Right kidney (tissue), 9 donors: ENCODE results near the gene PSME1.
A peak's percentile ranks its signal among the peaks of the same experiment; 100 is the strongest.

ENCODE experiments used
- DNase-seq: peaks from one replicate; pipeline ENCODE4 v3.0.0-alpha.2; 2016
- long read RNA-seq, 8 donors: transcript quantifications; one replicate each; lab custom pipeline, GENCODE V29; 2026

Gene PSME1
- long read RNA-seq, donor 1, transcript PSME1-201 (11 exons, 1,006 nt) = major isoform, 67 of 156 reads
- long read RNA-seq, donor 1, partial matches to known transcripts = 85 of 156 reads
- long read RNA-seq, donor 1, other reads (novel, unspliced or antisense) = 0 of 156 reads
- long read RNA-seq, donor 2, transcript PSME1-201 (11 exons, 1,006 nt) = major isoform, 50 of 95 reads
- long read RNA-seq, donor 2, partial matches to known transcripts = 43 of 95 reads
- long read RNA-seq, donor 2, other reads (novel, unspliced or antisense) = 0 of 95 reads
- long read RNA-seq, donor 3, transcript PSME1-201 (11 exons, 1,006 nt) = major isoform, 41 of 76 reads
- long read RNA-seq, donor 3, partial matches to known transcripts = 30 of 76 reads
- long read RNA-seq, donor 3, other reads (novel, unspliced or antisense) = 0 of 76 reads
- long read RNA-seq, donor 4, transcript PSME1-201 (11 exons, 1,006 nt) = major isoform, 57 of 121 reads
- long read RNA-seq, donor 4, partial matches to known transcripts = 63 of 121 reads
- long read RNA-seq, donor 4, other reads (novel, unspliced or antisense) = 0 of 121 reads
- long read RNA-seq, donor 5, transcript PSME1-201 (11 exons, 1,006 nt) = major isoform, 94 of 111 reads
- long read RNA-seq, donor 5, partial matches to known transcripts = 14 of 111 reads
- long read RNA-seq, donor 5, other reads (novel, unspliced or antisense) = 0 of 111 reads
- long read RNA-seq, donor 6, transcript PSME1-201 (11 exons, 1,006 nt) = major isoform, 58 of 132 reads
- long read RNA-seq, donor 6, partial matches to known transcripts = 71 of 132 reads
- long read RNA-seq, donor 6, other reads (novel, unspliced or antisense) = 0 of 132 reads
- long read RNA-seq, donor 7 = 0 reads
- long read RNA-seq, donor 8, transcript PSME1-201 (11 exons, 1,006 nt) = major isoform, 74 of 113 reads
- long read RNA-seq, donor 8, partial matches to known transcripts = 36 of 113 reads
- long read RNA-seq, donor 8, other reads (novel, unspliced or antisense) = 0 of 113 reads

DNA sequence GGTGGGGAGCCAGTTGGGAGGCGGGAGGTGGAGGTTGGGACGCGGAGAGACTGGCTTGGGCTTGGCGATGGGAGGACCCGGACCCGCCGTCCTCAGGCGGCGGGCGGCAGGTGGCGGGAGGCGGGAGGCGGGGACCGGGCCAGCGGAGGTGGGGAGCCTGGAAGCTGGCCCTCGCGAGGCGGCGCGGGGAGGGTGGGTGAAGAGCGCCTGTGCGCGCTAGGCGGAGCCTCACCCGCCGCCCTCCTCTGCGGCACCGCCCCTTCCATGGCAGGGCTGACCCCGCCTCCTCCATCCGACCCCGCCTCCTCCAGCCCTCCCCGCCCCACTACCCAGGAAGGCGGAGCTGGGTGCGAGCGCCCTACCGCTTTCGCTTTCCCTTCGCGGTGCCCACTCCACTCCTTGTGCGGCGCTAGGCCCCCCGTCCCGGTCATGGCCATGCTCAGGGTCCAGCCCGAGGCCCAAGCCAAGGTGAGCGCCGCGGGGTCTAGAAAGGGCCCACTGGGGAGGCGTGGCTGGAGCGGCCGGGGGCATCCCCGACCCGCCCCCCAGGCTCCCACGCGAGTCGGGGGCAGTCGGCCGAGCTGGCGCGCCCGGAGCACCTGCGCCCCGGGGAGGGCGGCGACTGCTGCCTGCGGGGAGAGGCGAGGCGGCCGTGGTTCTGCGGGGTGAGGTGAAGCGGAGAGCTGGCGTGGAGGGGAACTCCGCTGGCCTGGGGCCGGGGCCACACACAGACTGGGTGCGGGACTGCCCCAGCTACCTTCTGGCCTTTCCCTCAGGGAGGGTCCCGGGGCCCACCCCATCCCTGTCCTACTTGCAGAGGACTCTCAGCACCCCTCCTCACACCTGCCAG, at the start of gene PSME1:
PSME1 (plus strand) TSS at position 361 of the 850 bp plus-strand sequence; CDS start at position 430, 69 bp downstream.
- peak; percentile 80 for DNase-seq

DNA sequence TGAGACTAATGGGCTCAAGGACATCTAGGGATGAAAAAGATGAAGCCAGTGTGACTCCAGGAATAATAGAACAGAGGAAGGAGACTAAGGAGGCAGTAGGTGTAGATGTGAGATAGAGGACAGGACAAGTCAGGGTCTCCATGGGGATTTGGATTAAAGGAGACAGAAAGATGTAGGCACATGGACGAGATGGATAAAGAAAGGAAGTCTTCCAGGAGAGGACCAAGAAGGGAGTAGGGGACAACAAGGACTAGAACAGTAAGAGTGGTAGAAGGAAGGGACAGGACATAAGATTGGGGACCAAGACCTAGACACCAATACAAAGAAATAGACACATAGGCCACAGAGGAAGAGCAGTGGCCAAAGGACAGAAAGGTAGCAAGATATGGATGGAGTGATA, 49.0 kb upstream of the PSME1 start:
- no peak for DNase-seq

DNA sequence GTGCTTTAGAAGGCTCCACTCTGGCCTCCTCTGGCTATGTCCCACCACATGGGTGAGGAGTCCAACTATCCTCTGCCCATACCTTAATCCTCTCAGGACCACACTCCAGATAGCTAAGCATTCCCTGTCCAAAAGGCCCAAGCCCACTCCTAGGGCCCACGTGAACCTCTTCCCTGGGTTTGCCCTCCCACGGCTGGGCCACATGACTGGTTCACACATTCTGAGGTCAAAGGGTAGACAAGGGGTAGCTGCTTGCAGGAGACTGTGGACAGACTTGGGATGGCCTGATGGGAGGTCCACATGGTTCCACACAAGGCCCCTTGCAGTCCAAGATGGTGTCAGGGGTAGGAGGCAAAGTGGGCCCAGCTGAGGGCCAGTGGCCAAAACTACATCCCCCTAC, 47.9 kb upstream of the PSME1 start:
- no peak for DNase-seq

- DNase-seq = no peak
These were observed 46.1 kb upstream of the PSME1 start for GRCh38 chr14:24089890-24090289.

DNA sequence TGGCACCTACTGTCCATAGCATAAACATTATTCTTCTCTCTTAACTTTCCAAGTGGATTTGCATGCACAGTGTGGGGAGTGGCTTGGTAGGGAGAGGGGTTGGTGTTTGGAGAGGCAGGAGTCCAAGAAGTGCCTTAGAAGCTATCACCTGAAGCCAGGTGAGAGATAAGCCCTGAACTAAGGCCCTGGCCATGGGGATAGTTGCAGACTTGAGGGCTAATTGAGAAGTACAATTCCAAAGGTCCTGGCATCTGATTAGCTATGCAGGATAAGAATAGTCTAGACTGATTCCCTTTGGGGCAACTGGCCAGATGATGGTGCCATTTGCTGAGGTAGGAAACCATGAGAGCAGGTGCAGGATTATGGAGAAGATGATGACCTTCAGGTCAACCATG, 43.9 kb upstream of the PSME1 start:
- DNase-seq = no peak

GRCh38 chr14:24092505-24093206, 43.3 kb upstream of the PSME1 start:
- DNase-seq = no peak

GRCh38 chr14:24093207-24093900, 42.6 kb upstream of the PSME1 start:
- DNase-seq = peak; percentile 68

DNA sequence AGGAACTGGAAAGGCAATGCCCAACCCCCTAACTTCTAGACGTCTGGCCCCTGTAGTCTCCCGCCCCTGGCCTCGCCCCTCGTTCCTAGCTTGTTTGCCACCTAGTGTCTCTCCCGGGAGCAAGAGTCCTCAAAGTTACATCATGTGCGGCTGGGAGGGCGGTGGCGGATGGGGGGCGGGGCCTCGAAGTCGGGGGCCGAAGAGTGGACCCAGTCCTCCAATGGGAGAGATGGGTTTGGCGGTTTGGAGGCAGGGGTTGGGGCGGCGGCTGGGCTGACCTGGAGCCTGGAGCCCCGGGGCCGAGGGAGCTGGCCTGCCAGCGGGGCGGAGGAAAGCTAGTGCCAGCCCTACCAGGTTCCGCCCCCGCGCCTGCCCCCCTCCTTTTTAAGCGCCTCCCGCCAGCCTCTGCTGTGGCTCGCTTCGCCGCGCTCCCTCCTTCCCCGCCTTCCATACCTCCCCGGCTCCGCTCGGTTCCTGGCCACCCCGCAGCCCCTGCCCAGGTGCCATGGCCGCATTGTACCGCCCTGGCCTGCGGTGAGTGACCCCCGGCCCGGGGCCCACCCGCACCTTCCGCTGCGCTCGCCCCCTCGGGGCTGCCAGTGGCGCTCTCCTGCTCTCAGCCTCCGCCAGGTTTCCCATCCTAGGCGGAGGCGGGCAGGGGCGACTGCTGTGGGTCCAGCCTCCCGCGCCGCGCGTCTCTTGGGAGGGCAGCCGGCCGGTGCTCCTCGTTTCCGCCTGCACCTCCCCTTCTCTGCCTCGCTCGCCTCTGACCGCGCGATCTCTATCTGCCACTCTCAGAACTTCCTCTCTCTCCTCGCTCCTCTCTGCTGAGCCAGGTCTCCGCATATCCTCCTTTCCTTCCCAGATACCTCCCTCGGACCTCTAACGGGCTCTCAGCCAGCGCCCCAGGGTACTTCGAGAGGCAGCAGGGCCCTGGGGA, 41.8 kb upstream of the PSME1 start, which contains the start of gene PCK2:
PCK2 (plus strand) TSS at position 411 of the 940 bp plus-strand sequence; CDS start at position 506, 95 bp downstream.
- DNase-seq = peak; percentile 92

DNA sequence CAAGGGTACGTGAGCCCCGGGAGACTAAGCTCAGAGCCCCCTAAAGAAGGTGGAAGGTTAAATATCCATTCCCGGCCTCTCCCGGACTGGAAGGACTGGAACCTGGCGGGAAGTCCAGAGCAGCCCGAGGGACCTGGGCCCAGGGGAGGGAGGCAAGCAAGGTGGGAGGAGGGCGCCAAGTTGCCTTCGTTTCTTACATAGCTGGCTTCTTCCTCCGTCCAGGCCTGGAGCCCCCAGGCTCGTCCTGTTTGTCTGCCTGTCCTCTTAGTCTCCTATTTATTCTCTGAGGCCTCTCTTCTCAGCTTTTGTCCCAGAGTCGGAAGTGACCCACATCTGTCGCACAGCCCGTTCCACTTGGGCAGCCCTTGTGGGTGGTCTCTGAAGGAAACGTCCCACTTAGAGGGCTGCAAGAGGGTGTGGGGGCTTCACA, 41.1 kb upstream of the PSME1 start:
- no peak for DNase-seq

DNA sequence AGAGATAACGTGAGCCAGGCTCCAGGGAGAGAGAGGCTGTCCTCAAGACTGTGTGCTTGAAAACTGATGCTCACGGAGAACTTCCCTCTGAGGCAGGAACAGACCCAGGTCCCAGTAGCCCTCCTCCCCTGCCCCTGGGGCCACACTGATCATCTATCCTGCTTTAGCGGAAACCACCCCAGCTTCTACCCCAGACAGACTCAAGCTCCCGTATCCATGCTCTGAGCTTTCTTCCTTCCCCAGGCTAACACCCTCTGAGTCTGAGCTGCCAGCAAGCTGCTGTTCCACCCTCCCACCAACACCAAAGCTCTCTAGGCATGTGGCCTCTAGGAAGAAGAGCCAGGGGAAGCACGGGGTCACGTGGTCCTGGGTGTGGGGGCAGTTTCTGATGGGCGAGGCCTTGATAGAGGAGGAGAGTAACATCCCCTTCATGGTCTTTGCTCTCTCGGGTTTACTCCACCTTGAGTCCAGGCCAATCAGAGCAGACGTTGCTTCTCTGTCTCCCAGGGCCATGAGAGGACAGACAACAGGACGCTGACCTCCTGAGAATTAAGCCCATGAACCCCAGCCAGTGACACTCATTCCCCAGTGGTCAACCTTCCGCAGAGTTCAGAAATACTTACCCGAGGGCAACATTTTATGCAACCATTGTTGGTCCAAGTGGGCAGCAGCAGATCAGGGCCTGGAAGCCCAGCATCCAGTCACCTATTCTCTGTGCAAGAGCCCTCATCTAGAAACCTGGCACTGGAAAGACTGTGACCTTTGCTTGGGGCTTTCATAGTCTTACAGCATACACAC, 40.5 kb upstream of the PSME1 start:
- peak; percentile 67 for DNase-seq

GRCh38 chr14:24096545-24097181, 39.3 kb upstream of the PSME1 start:
- no peak for DNase-seq

DNA sequence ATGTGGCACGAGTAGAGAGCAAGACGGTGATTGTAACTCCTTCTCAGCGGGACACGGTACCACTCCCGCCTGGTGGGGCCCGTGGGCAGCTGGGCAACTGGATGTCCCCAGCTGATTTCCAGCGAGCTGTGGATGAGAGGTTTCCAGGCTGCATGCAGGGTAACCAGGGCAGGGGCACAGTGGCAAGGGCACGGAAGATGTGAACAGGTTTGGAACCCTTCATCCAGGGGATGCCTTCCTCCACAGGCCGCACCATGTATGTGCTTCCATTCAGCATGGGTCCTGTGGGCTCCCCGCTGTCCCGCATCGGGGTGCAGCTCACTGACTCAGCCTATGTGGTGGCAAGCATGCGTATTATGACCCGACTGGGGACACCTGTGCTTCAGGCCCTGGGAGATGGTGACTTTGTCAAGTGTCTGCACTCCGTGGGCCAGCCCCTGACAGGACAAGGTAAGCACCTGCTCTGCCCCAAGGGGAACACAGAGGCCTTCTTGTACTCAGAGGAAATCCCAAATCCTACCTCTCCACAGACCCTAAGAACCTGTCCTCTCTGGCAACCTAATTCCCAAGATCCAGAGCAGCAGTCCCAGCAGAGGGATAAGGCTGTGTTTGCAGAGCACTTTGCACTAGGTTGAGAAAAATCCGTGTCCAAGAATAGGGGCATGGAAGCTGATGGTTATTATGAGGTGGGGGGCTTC, 37.6 kb upstream of the PSME1 start:
- DNase-seq = no peak

GRCh38 chr14:24098927-24099813, 36.8 kb upstream of the PSME1 start:
- no peak for DNase-seq

GRCh38 chr14:24100197-24100981, 35.6 kb upstream of the PSME1 start:
- no peak for DNase-seq

DNA sequence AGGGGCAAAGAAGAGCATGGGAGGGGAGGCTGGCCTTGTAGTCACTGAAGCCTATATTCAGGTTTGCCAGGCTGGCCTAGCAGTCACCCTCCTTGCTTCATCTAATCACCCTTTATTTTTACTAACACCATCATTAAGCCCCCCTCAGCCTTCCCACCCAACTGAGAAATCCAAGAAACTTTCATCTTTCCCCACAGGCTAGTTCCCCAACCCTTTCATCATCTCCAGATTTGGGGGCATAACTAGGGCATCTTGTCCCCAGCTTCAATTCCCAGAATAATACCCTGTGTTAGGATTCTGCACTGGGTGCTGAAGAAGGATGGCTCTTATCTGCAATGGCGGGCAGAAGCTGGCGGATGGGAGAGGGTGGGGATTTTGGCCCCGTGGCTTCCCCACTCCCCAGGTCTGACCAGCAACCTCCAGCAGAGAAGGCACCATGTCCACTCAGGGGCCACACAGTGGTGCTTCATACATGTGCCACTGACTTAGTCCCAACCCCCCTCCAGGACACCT, 35.0 kb upstream of the PSME1 start:
- DNase-seq = no peak
